ENCODE data around the gene CFAP410.

- TF ChIP-seq CTCF (IDR thresholded peaks at IDR 0.05) = no peak
- no peak for TF ChIP-seq SIN3A (IDR thresholded peaks at IDR 0.05; ENCODE audit: borderline replicate concordance, low read depth, low read length)
- TF ChIP-seq MAX (IDR thresholded peaks at IDR 0.05; ENCODE audit: low read depth) = no peak
- no peak for TF ChIP-seq POLR2AphosphoS5 (IDR thresholded peaks at IDR 0.05; ENCODE audit: low read depth, low read length)
- no peak for TF ChIP-seq PBX3 (IDR thresholded peaks at IDR 0.05)
- TF ChIP-seq MEF2A (IDR thresholded peaks at IDR 0.05; ENCODE audit: borderline replicate concordance, low read depth) = no peak
- no peak for TF ChIP-seq TAF1 (IDR thresholded peaks at IDR 0.05; ENCODE audit: borderline replicate concordance, low read depth, low read length)
- no peak for TF ChIP-seq NFIC (IDR thresholded peaks at IDR 0.05; ENCODE audit: borderline replicate concordance)
- TF ChIP-seq ZBTB33 (IDR thresholded peaks at IDR 0.05; ENCODE audit: borderline replicate concordance, low read depth) = no peak
- no peak for TF ChIP-seq EZH2phosphoT487 (IDR thresholded peaks at IDR 0.05; ENCODE audit: borderline replicate concordance, low read depth)
- TF ChIP-seq FOXM1 (IDR thresholded peaks at IDR 0.05; ENCODE audit: low read depth) = no peak
- no peak for TF ChIP-seq ELF1 (IDR thresholded peaks at IDR 0.05)
- no peak for TF ChIP-seq RFX5 (IDR thresholded peaks at IDR 0.05; ENCODE audit: low read length)
Measured at GRCh38 chr21:44356160-44356559, 17.0 kb upstream of the CFAP410 start.
